ENCODE results near the gene MYOM1.

The MYOM1 gene

GRCh38 chr18:3192752-3193151 is 27.0 kb downstream of the MYOM1 start:
- no peak for DNase-seq (ENCODE audit: extremely low read depth, insufficient read length)
- H3K4me3 ChIP-seq (replicated peaks; ENCODE audit: low read depth, low read length): no peak overlapping the region
- no peaks in the 10 kb centered on the region for H3K36me3 ChIP-seq (ENCODE audit: control insufficient read depth, insufficient read depth, low read length)
- TF ChIP-seq CTCF (IDR thresholded peaks at IDR 0.05; ENCODE audit: insufficient read depth, low read length, poor library complexity, severe bottlenecking): no peak
- H3K27me3 ChIP-seq (replicated peaks; ENCODE audit: control insufficient read depth, insufficient read depth, low read length): no peaks in the 10 kb centered on the region

- TF ChIP-seq CTCF (IDR thresholded peaks at IDR 0.05; ENCODE audit: insufficient read depth, low read length, poor library complexity, severe bottlenecking): no peak
- no peaks in the 10 kb centered on the region for H3K36me3 ChIP-seq (ENCODE audit: control insufficient read depth, insufficient read depth, low read length)
- H3K27me3 ChIP-seq (replicated peaks; ENCODE audit: control insufficient read depth, insufficient read depth, low read length): no peaks in the 10 kb centered on the region
- no peak for DNase-seq (ENCODE audit: extremely low read depth, insufficient read length)
- H3K4me3 ChIP-seq (replicated peaks; ENCODE audit: low read depth, low read length): no peak overlapping the region
Observed at GRCh38 chr18:3192286-3192685, 27.5 kb downstream of the MYOM1 start.

- DNase-seq (ENCODE audit: extremely low read depth, insufficient read length): no peak
- no peak overlapping the region for H3K4me3 ChIP-seq (replicated peaks; ENCODE audit: low read depth, low read length)
- no peaks in the 10 kb centered on the region for H3K27me3 ChIP-seq (replicated peaks; ENCODE audit: control insufficient read depth, insufficient read depth, low read length)
- no peak for TF ChIP-seq CTCF (IDR thresholded peaks at IDR 0.05; ENCODE audit: insufficient read depth, low read length, poor library complexity, severe bottlenecking)
- no peaks in the 10 kb centered on the region for H3K36me3 ChIP-seq (ENCODE audit: control insufficient read depth, insufficient read depth, low read length)
Observed at GRCh38 chr18:3190610-3191009, 29.2 kb downstream of the MYOM1 start.

GRCh38 chr18:3189884-3190283 is 29.9 kb downstream of the MYOM1 start:
- no peak overlapping the region for H3K4me3 ChIP-seq (replicated peaks; ENCODE audit: low read depth, low read length)
- no peaks in the 10 kb centered on the region for H3K27me3 ChIP-seq (replicated peaks; ENCODE audit: control insufficient read depth, insufficient read depth, low read length)
- DNase-seq (ENCODE audit: extremely low read depth, insufficient read length): no peak
- no peaks in the 10 kb centered on the region for H3K36me3 ChIP-seq (ENCODE audit: control insufficient read depth, insufficient read depth, low read length)
- TF ChIP-seq CTCF (IDR thresholded peaks at IDR 0.05; ENCODE audit: insufficient read depth, low read length, poor library complexity, severe bottlenecking): no peak

- peak; percentile 22 for TF ChIP-seq CTCF (IDR thresholded peaks at IDR 0.05; ENCODE audit: insufficient read depth, low read length, poor library complexity, severe bottlenecking)
- H3K36me3 ChIP-seq (ENCODE audit: control insufficient read depth, insufficient read depth, low read length): no peaks in the 10 kb centered on the region
- H3K4me3 ChIP-seq (replicated peaks; ENCODE audit: low read depth, low read length): no peak overlapping the region
- no peak for DNase-seq (ENCODE audit: extremely low read depth, insufficient read length)
- no peaks in the 10 kb centered on the region for H3K27me3 ChIP-seq (replicated peaks; ENCODE audit: control insufficient read depth, insufficient read depth, low read length)
Observed at GRCh38 chr18:3186678-3187658, 32.8 kb downstream of the MYOM1 start.
